ENCODE data around the gene WDR44. TPM values are rescaled to one million over a fixed set of nuclear protein-coding genes. Genes with fewer than 3 reads are reported as not detected.

The WDR44 gene
- total and polyA plus RNA-seq, 2 donors (not counting 3 experiments of a cell fraction or from before 2014, with no cell fraction given): 6.5 to 17.4 TPM

GRCh38 chrX:118325453-118325852 is 20.5 kb upstream of the WDR44 start:
- ChIA-PET CTCF (interaction anchor here (1.0 kb wide), 1 partner anchor 20 kb away, joined by 3 read pairs; no protein-coding TSS in a partner anchor), POLR2A (no interaction called here)
- Histone ChIP-seq H3K27me3 (ENCODE audit: control insufficient read depth in 2 of 2, insufficient read depth in 2 of 2, low read length in 2 of 2) (no peaks in the 10 kb centered on the region), H3K9me1 (replicated peaks; ENCODE audit: control insufficient read depth, extremely low read depth, insufficient read depth, low read length) (no peaks in the 10 kb centered on the region), H3K9me3 (replicated peaks; ENCODE audit: control insufficient read depth, insufficient read depth, low read length) (no peaks in the 10 kb centered on the region), H3K36me3 (ENCODE audit: control insufficient read depth in 2 of 2, extremely low read depth in 1 of 2, insufficient read depth in 2 of 2, low read length in 2 of 2) (no peaks in the 10 kb centered on the region), H2AFZ (ENCODE audit: low read depth, low read length) (no peak overlapping the region), H3K27ac (ENCODE audit: insufficient read depth, low read depth, low read length) (no peak overlapping the region), H3K4me1 (ENCODE audit: control insufficient read depth, extremely low read depth, insufficient read depth, low read length) (no peaks in the 10 kb centered on the region), H3K4me3 (replicated peaks in 1 of 3; ENCODE audit: insufficient read depth in 1 of 3, low read depth in 1 of 3, low read length in 3 of 3) (no peak overlapping the region), H3K9ac (replicated peaks; ENCODE audit: extremely low read depth, insufficient read depth, low read length) (no peak overlapping the region), H3K4me2 (ENCODE audit: insufficient read depth, low read length) (no peak overlapping the region), H3K79me2 (ENCODE audit: control insufficient read depth, insufficient read depth, low read length) (no peaks in the 10 kb centered on the region), H4K20me1 (replicated peaks; ENCODE audit: control insufficient read depth, extremely low read depth, insufficient read depth, low read length) (no peaks in the 10 kb centered on the region)
- no TSS peak for BruUV-seq (replicated peaks)
- DNase-seq (ENCODE audit: low read depth, low spot score) (peak; percentile 1), FAIRE-seq (no peak)
- intact Hi-C loops (cut with micrococcal nuclease) (loop anchor here (5.0 kb wide), 1 partner anchor 277 kb away; no protein-coding TSS in a partner anchor), dilution Hi-C loops (cut with MboI; ENCODE audit: extremely low pct_ligation_motif_present, low sequenced_read_pairs) (no loop called here)
- TF ChIP-seq GATA2 (IDR thresholded peaks at IDR 0.05; ENCODE audit: insufficient read depth, insufficient read length, low read depth, low read length) (no peak), CTCF (IDR thresholded peaks at IDR 0.05; ENCODE audit: extremely low read depth in 1 of 2, insufficient read depth in 1 of 2, low read depth in 1 of 2, low read length in 2 of 2) (peak in 1 of 2 donors; percentile 8)

GRCh38 chrX:118329175-118329574 is 16.7 kb upstream of the WDR44 start:
- Histone ChIP-seq H3K79me2 (ENCODE audit: control insufficient read depth, insufficient read depth, low read length) (no peaks in the 10 kb centered on the region), H3K36me3 (ENCODE audit: control insufficient read depth in 2 of 2, extremely low read depth in 1 of 2, insufficient read depth in 2 of 2, low read length in 2 of 2) (no peaks in the 10 kb centered on the region), H3K27me3 (ENCODE audit: control insufficient read depth in 2 of 2, insufficient read depth in 2 of 2, low read length in 2 of 2) (no peaks in the 10 kb centered on the region), H3K27ac (ENCODE audit: insufficient read depth, low read depth, low read length) (no peak overlapping the region), H3K4me3 (replicated peaks in 1 of 3; ENCODE audit: insufficient read depth in 1 of 3, low read depth in 1 of 3, low read length in 3 of 3) (no peak overlapping the region), H4K20me1 (replicated peaks; ENCODE audit: control insufficient read depth, extremely low read depth, insufficient read depth, low read length) (no peaks in the 10 kb centered on the region), H2AFZ (ENCODE audit: low read depth, low read length) (no peak overlapping the region), H3K9me1 (replicated peaks; ENCODE audit: control insufficient read depth, extremely low read depth, insufficient read depth, low read length) (no peaks in the 10 kb centered on the region), H3K9me3 (replicated peaks; ENCODE audit: control insufficient read depth, insufficient read depth, low read length) (no peaks in the 10 kb centered on the region), H3K4me2 (ENCODE audit: insufficient read depth, low read length) (no peak overlapping the region), H3K4me1 (ENCODE audit: control insufficient read depth, extremely low read depth, insufficient read depth, low read length) (no peaks in the 10 kb centered on the region), H3K9ac (replicated peaks; ENCODE audit: extremely low read depth, insufficient read depth, low read length) (no peak overlapping the region)
- DNase-seq (ENCODE audit: low read depth, low spot score) (no peak), FAIRE-seq (no peak)
- dilution Hi-C loops (cut with MboI; ENCODE audit: extremely low pct_ligation_motif_present, low sequenced_read_pairs) (no loop called here), intact Hi-C loops (cut with micrococcal nuclease) (loop anchor here (5.0 kb wide), 1 partner anchor 273 kb away; no protein-coding TSS in a partner anchor)
- TF ChIP-seq POLR2AphosphoS5 (IDR thresholded peaks at IDR 0.05; ENCODE audit: insufficient read depth, low read depth, low read length): no peak
- no peak for TF ChIP-seq EZH2 (IDR thresholded peaks at IDR 0.05; ENCODE audit: borderline replicate concordance, low read depth, low read length, severe bottlenecking)
- no peak for TF ChIP-seq MAX (IDR thresholded peaks at IDR 0.05; ENCODE audit: insufficient read depth, insufficient read length)
- TF ChIP-seq CTCF (IDR thresholded peaks at IDR 0.05; ENCODE audit: extremely low read depth in 1 of 2, insufficient read depth in 1 of 2, low read depth in 1 of 2, low read length in 2 of 2): no peak
- no peak for TF ChIP-seq FOS (IDR thresholded peaks at IDR 0.05; ENCODE audit: borderline replicate concordance, insufficient read depth, low read length)
- TF ChIP-seq JUN (IDR thresholded peaks at IDR 0.05; ENCODE audit: borderline replicate concordance, insufficient read depth, insufficient read length, low read depth): no peak
- BruUV-seq (replicated peaks): no TSS peak
- POLR2A ChIA-PET: no interaction called here
- CTCF ChIA-PET: no interaction called here
